MM.1S (cell line): ENCODE measurements around the gene R3HDM4.
"Not testable (repeated sequence)": the region's sequence is repeated elsewhere in the genome, so short reads cannot be mapped to it uniquely, and the experiment has no call there.

Experiments used
- EZH2phosphoT487 ChIP-seq: fragments of 300-600 bp; sonication (generic); IDR thresholded peaks from 2 replicates; pipeline ENCODE4 v1.6.1; 2018; ENCODE audit warnings: antibody characterized with exemption, low read length
- TF ChIP-seq, protein P1 (sequence below): fragments of 300-600 bp; sonication (generic); IDR thresholded peaks from 2 replicates; pipeline ENCODE4 v1.5.1; 2016; ENCODE audit warnings: antibody characterized with exemption, low read length, mixed read lengths

GRCh38 chr19:891421-892200, 21.4 kb downstream of the R3HDM4 start:
- TF ChIP-seq, protein P1, sequence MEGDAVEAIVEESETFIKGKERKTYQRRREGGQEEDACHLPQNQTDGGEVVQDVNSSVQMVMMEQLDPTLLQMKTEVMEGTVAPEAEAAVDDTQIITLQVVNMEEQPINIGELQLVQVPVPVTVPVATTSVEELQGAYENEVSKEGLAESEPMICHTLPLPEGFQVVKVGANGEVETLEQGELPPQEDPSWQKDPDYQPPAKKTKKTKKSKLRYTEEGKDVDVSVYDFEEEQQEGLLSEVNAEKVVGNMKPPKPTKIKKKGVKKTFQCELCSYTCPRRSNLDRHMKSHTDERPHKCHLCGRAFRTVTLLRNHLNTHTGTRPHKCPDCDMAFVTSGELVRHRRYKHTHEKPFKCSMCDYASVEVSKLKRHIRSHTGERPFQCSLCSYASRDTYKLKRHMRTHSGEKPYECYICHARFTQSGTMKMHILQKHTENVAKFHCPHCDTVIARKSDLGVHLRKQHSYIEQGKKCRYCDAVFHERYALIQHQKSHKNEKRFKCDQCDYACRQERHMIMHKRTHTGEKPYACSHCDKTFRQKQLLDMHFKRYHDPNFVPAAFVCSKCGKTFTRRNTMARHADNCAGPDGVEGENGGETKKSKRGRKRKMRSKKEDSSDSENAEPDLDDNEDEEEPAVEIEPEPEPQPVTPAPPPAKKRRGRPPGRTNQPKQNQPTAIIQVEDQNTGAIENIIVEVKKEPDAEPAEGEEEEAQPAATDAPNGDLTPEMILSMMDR: not testable (repeated sequence)
- TF ChIP-seq EZH2phosphoT487: not testable (repeated sequence)
